WTC11 (cell line): ENCODE measurements around the gene PAOX. TPM values are rescaled to one million over a fixed set of nuclear protein-coding genes. Genes with fewer than 3 reads are reported as not detected.

Source experiments
- ATAC-seq: fragments of 200-7000 bp; cut with Tn5 transposase; 2 replicates; pipeline ENCODE4 v1.10.0; 2021; ENCODE audit warnings: mild to moderate bottlenecking, moderate library complexity
- CTCF ChIA-PET: fragments of 300-600 bp; sonication (Branson Sonifier 250); formaldehyde crosslinking; loops from one replicate; lab custom pipeline; 2021; ENCODE audit warnings: antibody characterized with exemption; lab: Charles Lee
- POLR2A ChIA-PET: fragments of 350-600 bp; sonication (Branson Sonifier 250); formaldehyde crosslinking; loops from one replicate; lab custom pipeline; 2021; ENCODE audit warnings: antibody characterized with exemption; lab: Charles Lee
- DNase-seq: peaks from one replicate; pipeline ENCODE4 v3.0.0; 2021; ENCODE audit warnings: low spot score
- H3K27ac Mint-ChIP-seq: 2 replicates; pipeline ENCODE4 v1.8.0; 2021; ENCODE audit warnings: mixed read lengths
- H3K27me3 Mint-ChIP-seq: 2 replicates; pipeline ENCODE4 v1.8.0; 2021; ENCODE audit warnings: low read depth, mild to moderate bottlenecking, moderate library complexity, mixed read lengths
- H3K36me3 Mint-ChIP-seq: 2 replicates; pipeline ENCODE4 v1.8.0; 2021; ENCODE audit warnings: mixed read lengths
- H3K4me1 Mint-ChIP-seq: 2 replicates; pipeline ENCODE4 v1.8.0; 2022; ENCODE audit warnings: mixed read lengths
- H3K4me3 Mint-ChIP-seq: 2 replicates; pipeline ENCODE4 v1.8.0; 2021; ENCODE audit warnings: mild to moderate bottlenecking, moderate library complexity, mixed read lengths
- H3K9me3 Mint-ChIP-seq: 2 replicates; pipeline ENCODE4 v1.8.0; 2021; ENCODE audit warnings: mixed read lengths
- ATF2 ChIP-seq: sonication (generic); formaldehyde crosslinking; IDR thresholded peaks from 2 replicates; pipeline ENCODE4 v1.8.1; 2022; ENCODE audit warnings: low read depth, missing genetic modification reagents, borderline replicate concordance
- CBFB ChIP-seq: sonication (generic); formaldehyde crosslinking; IDR thresholded peaks from 2 replicates; pipeline ENCODE4 v1.8.1; 2022; ENCODE audit warnings: mild to moderate bottlenecking, low read depth, missing genetic modification reagents
- CTCF ChIP-seq: fragments of 200-600 bp; IDR thresholded peaks from 2 replicates; pipeline ENCODE4 v1.8.0; 2022; ENCODE audit warnings: antibody characterized with exemption
- ETV6 ChIP-seq: sonication (generic); formaldehyde crosslinking; IDR thresholded peaks from 2 replicates; pipeline ENCODE4 v1.8.1; 2022; ENCODE audit warnings: mild to moderate bottlenecking, missing genetic modification reagents
- FOXJ3 ChIP-seq: sonication (generic); formaldehyde crosslinking; IDR thresholded peaks from 2 replicates; pipeline ENCODE4 v1.9.0; 2021; ENCODE audit warnings: missing genetic modification reagents, mild to moderate bottlenecking, borderline replicate concordance
- GRHL2 ChIP-seq: fragments of 250-450 bp; sonication (Bioruptor Pico); IDR thresholded peaks from 2 replicates; pipeline ENCODE4 v1.8.0; 2022; ENCODE audit warnings: mild to moderate bottlenecking, moderate library complexity; ENCODE audit not compliant: insufficient replicate concordance, severe bottlenecking
- IRF2 ChIP-seq: sonication (generic); formaldehyde crosslinking; IDR thresholded peaks from 2 replicates; pipeline ENCODE4 v1.8.0; 2022; ENCODE audit warnings: low read depth, missing genetic modification reagents, borderline replicate concordance
- JUN ChIP-seq: sonication (generic); formaldehyde crosslinking; IDR thresholded peaks from 2 replicates; pipeline ENCODE4 v1.8.0; 2023; ENCODE audit warnings: mild to moderate bottlenecking, missing genetic modification reagents
- KAT7 ChIP-seq: sonication (generic); formaldehyde crosslinking; IDR thresholded peaks from 2 replicates; pipeline ENCODE4 v1.8.1; 2023; ENCODE audit warnings: missing genetic modification reagents, mild to moderate bottlenecking, borderline replicate concordance
- MAX ChIP-seq: sonication (generic); formaldehyde crosslinking; IDR thresholded peaks from 2 replicates; pipeline ENCODE4 v1.8.0; 2022; ENCODE audit warnings: mild to moderate bottlenecking, missing genetic modification reagents
- MXD4 ChIP-seq: fragments of 250-450 bp; sonication (Bioruptor Pico); IDR thresholded peaks from 2 replicates; pipeline ENCODE4 v1.8.0; 2021; ENCODE audit warnings: mild to moderate bottlenecking, moderate library complexity, borderline replicate concordance
- NFYB ChIP-seq: sonication (generic); formaldehyde crosslinking; conservative IDR thresholded peaks from 2 replicates; pipeline ENCODE4 v1.8.0; 2022; ENCODE audit warnings: low read depth, missing genetic modification reagents
- NR3C1 ChIP-seq: sonication (generic); formaldehyde crosslinking; conservative IDR thresholded peaks from 2 replicates; pipeline ENCODE4 v1.8.1; 2023; ENCODE audit warnings: low read depth, mild to moderate bottlenecking, missing genetic modification reagents
- PREB ChIP-seq: sonication (generic); formaldehyde crosslinking; IDR thresholded peaks from 2 replicates; pipeline ENCODE4 v1.8.1; 2022; ENCODE audit warnings: mild to moderate bottlenecking, missing genetic modification reagents, moderate library complexity, borderline replicate concordance
- SMAD3 ChIP-seq: sonication (generic); formaldehyde crosslinking; IDR thresholded peaks from 2 replicates; pipeline ENCODE4 v1.8.0; 2022; ENCODE audit warnings: missing genetic modification reagents, mild to moderate bottlenecking, borderline replicate concordance
- SOX15 ChIP-seq: fragments of 250-450 bp; sonication (Bioruptor Pico); IDR thresholded peaks from 2 replicates; pipeline ENCODE4 v1.9.0; 2021; ENCODE audit warnings: mild to moderate bottlenecking
- TEAD4 ChIP-seq: sonication (generic); formaldehyde crosslinking; IDR thresholded peaks from 2 replicates; pipeline ENCODE4 v1.8.0; 2022; ENCODE audit warnings: mild to moderate bottlenecking, missing genetic modification reagents
- USF2 ChIP-seq: sonication (generic); formaldehyde crosslinking; IDR thresholded peaks from 2 replicates; pipeline ENCODE4 v1.8.1; 2023; ENCODE audit warnings: mild to moderate bottlenecking, missing genetic modification reagents, moderate library complexity
- ZNF232 ChIP-seq: sonication (generic); formaldehyde crosslinking; IDR thresholded peaks from 2 replicates; pipeline ENCODE4 v1.8.0; 2022; ENCODE audit warnings: mild to moderate bottlenecking, missing genetic modification reagents
- ZNF263 ChIP-seq: sonication (generic); formaldehyde crosslinking; IDR thresholded peaks from 2 replicates; pipeline ENCODE4 v1.8.1; 2022; ENCODE audit warnings: low read depth, mild to moderate bottlenecking, moderate library complexity, missing genetic modification reagents
- ZNF317 ChIP-seq: sonication (generic); formaldehyde crosslinking; IDR thresholded peaks from 2 replicates; pipeline ENCODE4 v1.8.1; 2023; ENCODE audit warnings: low read depth, mild to moderate bottlenecking, moderate library complexity, missing genetic modification reagents, borderline replicate concordance
- ZNF416 ChIP-seq: fragments of 250-450 bp; sonication (Bioruptor Pico); IDR thresholded peaks from 2 replicates; pipeline ENCODE4 v1.9.0; 2021; ENCODE audit warnings: mild to moderate bottlenecking, inconsistent platforms
- total RNA-seq: library from RNA; stranded (reverse); gene quantifications from 3 replicates; pipeline ENCODE4 v1.2.3, GENCODE V29; 2021

PAOX gene
- total RNA-seq, 1 experiment from 2014 or later = 3.6 TPM

- H3K27me3 Mint-ChIP-seq = peaks cover 14% of the 10 kb centered on the region
- no peaks in the 10 kb centered on the region for H3K4me1 Mint-ChIP-seq
- ATAC-seq (no peak), DNase-seq (no peak)
- H3K4me3 Mint-ChIP-seq = no peak overlapping the region
- TF ChIP-seq ZNF232 (CRISPR knock-in tag) (no peak), NR3C1 (no peak), TEAD4 (CRISPR knock-in tag) (no peak), ZNF317 (CRISPR knock-in tag) (no peak), NFYB (CRISPR knock-in tag) (no peak)
- no peaks in the 10 kb centered on the region for H3K9me3 Mint-ChIP-seq
- no peak overlapping the region for H3K27ac Mint-ChIP-seq
- ChIA-PET POLR2A (no interaction called here), CTCF (interaction anchor here (0.9 to 1.2 kb wide), 2 partner anchors 92 kb away, joined by 3 to 4 read pairs; no protein-coding TSS in a partner anchor)
- H3K36me3 Mint-ChIP-seq = peaks cover 3% of the 10 kb centered on the region
These were observed 42.5 kb downstream of the PAOX start for GRCh38 chr10:133421336-133422222.

- ChIA-PET CTCF (interaction anchor here (1.2 kb wide), 1 partner anchor 93 kb away, joined by 4 read pairs; no protein-coding TSS in a partner anchor), POLR2A (no interaction called here)
- DNase-seq (no peak), ATAC-seq (no peak)
- Mint-ChIP-seq H3K4me1 (no peaks in the 10 kb centered on the region), H3K27ac (no peak overlapping the region), H3K36me3 (peaks cover 3% of the 10 kb centered on the region), H3K27me3 (peaks cover 14% of the 10 kb centered on the region), H3K9me3 (no peaks in the 10 kb centered on the region), H3K4me3 (no peak overlapping the region)
- TF ChIP-seq SMAD3 (CRISPR knock-in tag) = no peak
- TF ChIP-seq USF2 (CRISPR knock-in tag) = no peak
- no peak for TF ChIP-seq KAT7 (CRISPR knock-in tag)
- TF ChIP-seq FOXJ3 (CRISPR knock-in tag) = no peak
- TF ChIP-seq CTCF = no peak
- no peak for TF ChIP-seq IRF2 (CRISPR knock-in tag)
- TF ChIP-seq MAX (CRISPR knock-in tag) = no peak
- TF ChIP-seq JUN (CRISPR knock-in tag) = no peak
- TF ChIP-seq ZNF416 (CRISPR knock-in tag) = no peak
- TF ChIP-seq CBFB (CRISPR knock-in tag) = no peak
- no peak for TF ChIP-seq ATF2 (CRISPR knock-in tag)
- no peak for TF ChIP-seq PREB (CRISPR knock-in tag)
- no peak for TF ChIP-seq ZNF263 (CRISPR knock-in tag)
- TF ChIP-seq MXD4 (CRISPR knock-in tag) = no peak
- no peak for TF ChIP-seq SOX15 (CRISPR knock-in tag)
- no peak for TF ChIP-seq GRHL2
- no peak for TF ChIP-seq ETV6 (CRISPR knock-in tag)
These were observed 43.3 kb downstream of the PAOX start for GRCh38 chr10:133422223-133422806.
